Measurements from ENCODE around the gene CPE.

- no peak for TF ChIP-seq CTCF (IDR thresholded peaks at IDR 0.05)
- TF ChIP-seq POLR2AphosphoS5 (IDR thresholded peaks at IDR 0.05): no peak
These were observed 127.4 kb downstream of the CPE start for GRCh38 chr4:165505958-165506837.
